Fibroblast of peridontal ligament (primary cell): ENCODE measurements around the gene GORASP2.
A peak's percentile ranks its signal among the peaks of the same experiment; 100 is the strongest.

Experiments
- DNase-seq: peaks from one replicate; pipeline ENCODE4 v3.0.0-alpha.2; 2010; ENCODE audit errors: extremely low read depth

The GORASP2 gene

DNA sequence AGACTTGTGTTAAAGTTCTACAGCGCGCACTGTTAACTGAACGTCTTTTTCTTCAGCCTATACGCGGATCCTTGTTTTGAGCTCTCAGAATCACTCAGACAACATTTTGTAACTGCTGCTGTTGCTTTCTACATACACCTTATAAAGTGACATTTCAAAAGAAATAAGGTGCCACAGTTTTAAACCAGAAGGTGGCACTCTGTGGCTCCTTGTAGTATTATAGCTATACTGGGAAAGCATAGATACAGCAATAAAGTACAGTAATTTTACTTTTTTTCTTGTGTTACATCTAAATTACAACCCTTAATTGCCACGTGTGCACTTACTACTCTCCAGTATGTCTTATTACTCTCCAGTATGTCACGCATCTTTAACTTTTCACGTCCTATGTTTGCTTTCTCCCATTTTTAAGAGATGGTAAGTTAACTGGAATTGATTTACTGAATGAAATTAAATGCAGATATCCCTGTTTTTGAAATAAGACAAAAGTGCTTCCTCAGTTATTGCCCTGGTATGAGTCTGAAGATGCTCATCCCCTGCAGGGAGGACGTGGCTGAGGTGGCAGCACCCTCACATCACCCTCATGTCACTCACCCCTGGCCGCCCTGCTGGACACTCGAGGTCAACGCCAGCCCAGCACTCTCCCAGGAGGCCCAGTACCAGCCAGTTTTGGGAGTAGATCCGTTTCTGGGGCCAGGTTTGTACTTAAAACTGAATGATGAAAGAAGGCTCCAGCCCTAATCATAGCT is 37.8 kb downstream of the GORASP2 start:
- DNase-seq, result no peak

DNA sequence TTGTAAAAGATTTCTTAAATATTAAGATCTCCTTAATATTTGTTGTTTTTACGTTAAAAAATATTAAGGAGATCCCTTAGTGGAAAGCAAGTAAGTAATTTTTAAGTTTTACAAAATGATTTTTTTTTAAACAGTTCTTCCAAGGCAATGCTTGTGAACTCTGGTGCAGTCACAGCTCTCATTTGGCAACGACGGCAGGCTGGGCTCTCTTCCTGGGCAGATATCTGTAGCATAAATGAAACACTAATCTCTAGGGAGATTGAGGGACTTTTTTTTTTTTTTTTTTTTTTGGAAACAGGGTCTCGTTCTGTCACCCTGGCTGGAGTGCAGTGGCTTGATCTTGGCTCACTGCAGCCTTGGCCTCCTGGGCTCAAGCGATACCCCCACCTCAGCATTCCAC is 38.5 kb downstream of the GORASP2 start:
- no peak for DNase-seq

DNA sequence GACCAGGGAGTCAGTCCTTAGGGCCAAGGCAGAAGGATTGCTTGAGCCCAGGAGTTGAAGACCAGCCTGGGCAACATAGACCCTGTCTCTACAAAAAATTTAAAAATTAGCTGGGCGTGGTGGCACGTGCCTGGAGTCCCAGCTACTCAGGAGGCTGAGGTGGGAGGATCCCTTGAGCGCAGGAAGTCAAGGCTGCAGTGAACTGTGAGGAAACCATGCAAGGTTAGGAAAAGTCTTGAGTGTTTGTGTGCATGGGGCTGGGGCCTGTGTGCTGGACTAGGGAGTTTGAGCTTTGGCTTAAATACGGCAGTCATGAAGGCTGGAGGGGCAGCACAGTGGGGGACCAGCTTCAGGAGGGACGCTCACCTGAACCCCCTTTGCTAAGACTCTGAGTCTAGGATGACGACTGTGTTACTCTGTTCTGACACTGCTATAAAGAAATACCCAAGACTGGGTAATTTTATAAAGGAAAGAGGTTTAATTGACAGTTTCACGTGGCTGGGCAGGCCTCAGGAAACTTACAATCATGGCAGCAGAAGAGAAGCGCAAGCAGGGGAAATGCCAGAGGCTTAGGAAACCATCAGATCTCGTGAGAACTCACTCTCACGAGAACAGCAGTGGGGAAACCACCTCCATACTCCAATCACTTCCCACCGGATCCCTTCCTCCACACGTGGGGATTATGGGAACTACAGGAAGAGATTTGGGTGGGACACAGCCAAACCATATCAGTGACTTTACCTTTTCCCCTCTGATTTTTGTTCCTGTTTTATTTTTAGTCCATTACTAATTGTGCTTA is 39.4 kb downstream of the GORASP2 start:
- DNase-seq, result no peak

DNA sequence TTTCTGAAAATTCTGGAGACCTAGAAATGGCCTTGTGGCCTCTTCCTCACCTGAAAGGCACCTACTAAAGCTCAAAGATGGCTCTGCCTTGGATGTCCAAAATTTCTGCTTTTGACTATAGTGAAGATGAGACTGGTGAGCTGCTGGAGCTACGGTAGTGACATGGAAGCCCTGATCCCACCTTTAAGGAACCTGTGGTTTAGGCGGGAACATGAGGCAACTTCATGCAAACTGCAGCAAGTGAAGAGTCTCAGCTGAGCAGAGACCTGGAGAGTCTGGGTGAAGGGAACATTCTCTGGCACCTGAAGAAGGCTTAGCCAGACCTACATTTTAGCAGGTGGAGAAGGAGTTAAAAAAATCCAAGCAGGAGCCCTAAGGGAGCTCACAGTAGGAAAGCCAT is 40.0 kb downstream of the GORASP2 start:
- DNase-seq, result no peak

DNA sequence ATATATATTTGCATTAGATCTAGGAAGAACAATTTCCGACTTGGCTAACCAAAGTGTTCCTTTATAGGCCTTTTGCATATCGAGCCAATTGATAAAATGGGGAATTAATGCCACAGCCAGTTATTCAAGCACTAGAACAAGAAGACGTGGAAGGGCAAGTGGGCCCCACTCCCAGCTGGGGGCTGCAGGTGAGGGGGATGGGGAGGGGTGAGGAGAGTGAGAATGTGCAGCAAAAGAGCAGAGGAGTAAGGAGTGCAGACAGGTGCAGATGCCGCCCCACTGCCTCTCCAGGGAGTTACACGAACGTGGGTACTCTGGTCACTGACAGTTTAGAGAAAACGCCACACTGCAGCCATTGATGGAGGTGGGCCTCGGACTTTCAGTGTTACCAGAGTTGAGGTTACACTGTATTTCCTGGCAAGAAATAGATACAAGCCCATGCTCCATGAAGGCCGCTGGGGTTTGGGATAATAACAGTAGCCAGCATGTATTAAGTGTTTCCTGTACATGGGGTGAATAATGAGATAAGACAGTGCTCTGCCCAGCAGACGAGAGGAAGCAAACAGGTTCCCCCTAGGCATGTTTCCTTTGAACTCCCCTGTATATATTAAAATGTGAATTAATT is 40.9 kb downstream of the GORASP2 start:
- no peak for DNase-seq

DNA sequence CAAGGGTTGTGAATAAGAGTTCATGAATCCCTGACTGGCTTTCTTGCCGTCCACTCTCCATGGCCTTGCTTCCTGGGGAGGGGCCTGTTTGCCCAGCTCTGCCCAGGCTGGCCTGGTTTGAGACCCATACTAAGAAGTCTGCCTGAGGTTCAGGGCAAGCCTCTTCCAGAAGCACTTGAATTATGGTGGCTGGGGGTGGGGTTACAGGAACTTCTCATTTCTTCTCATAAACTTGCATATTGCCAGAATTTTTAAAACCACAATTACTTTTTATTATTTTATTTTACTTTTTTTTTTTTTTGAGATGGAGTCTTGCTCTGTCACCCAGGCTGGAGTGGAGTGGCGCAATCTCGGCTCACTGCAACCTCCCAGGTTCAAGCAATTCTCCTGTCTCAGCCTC is 42.0 kb downstream of the GORASP2 start:
- no peak for DNase-seq

DNA sequence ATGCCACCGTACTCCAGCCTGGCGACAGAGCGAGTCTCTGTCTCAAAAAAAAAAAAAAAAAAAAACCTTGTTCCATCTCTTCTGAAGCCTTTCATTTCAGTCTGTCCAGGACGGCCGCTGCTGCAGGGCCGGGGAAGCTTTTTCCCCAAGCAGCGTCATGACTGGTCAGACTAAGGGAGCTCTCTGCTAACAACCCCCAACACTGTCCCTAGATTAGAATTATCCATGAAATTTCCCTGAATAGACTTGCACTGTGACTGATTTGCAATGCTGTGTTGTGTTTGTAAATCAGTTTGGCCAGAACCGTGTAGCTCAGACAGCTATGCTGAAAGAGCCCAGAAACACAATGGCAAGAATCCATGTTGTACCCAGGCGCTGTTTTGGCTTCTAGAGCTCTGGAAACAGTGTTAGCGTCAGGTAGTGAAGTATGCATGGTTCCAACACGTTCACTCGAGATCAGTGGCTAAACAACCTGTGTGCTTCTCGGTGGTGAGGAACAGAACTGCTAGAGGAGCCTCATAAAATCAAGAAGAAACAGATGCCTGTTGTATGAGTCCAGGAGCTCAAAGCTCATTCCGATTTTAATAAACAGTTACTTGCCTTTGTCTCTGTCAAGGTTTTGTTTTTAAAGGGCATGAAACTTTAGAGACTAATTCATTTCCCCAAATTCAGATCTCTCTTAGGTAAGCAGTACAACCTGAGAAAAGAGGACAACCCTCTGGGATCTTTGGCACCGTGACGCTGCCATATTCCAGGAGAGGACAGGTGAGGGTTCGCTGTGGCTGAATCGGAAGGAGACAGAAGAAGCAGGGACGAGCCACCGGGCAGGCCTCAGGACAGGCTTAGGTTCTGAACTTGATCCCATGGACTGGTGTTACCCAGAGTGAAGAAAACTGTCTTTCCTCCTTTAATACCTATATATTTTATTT is 43.5 kb downstream of the GORASP2 start:
- no peak for DNase-seq

DNA sequence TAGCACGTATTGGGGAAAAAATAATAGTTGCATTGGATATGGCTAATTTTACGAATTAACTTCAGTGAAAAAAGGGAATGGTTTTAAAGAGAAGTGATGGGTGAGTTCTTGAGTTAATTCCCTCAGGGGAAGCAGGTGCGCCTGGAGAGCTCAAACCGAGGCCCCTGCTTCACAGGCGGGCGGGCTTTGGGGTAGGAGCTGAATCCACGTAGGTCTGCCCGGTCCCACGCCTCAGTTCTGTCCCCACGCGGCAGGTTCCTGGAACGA is 44.1 kb downstream of the GORASP2 start:
- DNase-seq, result no peak

DNA sequence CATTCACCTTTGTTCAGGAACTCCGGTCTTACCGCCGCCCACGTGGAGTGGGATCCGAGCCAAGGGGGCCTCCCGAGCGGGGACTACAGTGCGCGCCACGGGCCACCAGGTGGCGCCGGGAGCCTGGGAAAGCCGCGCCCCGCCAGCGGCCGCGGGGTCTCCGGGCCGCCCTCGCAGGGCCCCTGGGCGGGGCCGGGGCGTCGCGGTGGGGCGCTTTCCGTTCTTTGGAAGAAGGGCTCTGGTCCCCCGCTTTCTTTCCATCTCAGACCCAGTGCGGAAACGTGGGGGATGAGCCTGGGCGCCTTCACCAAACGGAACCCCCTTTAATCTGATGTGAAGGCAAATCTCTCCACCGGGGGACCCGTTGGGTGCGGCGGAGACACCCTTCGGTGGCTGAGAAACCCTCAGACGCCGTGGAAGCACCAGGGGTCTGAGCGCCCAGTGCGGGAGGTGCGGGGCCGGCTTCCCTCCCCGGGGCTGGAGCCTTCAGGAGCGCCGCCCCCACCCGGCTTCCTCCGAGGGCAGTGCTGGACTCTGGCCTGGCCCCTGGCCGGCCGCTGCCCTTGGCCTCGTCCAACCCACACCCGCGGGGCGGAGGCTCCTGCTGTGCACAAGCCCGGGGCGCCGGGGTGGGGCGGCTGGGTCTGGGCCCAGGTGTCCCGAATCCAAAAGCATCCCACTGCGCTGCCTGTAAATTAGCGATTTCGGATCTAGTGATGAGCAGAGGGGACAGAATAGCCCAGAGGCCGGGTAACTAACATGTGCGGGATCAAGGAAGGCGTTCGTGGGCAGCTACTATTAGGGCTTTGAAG is 44.6 kb downstream of the GORASP2 start:
- DNase-seq, result peak; percentile 64

DNA sequence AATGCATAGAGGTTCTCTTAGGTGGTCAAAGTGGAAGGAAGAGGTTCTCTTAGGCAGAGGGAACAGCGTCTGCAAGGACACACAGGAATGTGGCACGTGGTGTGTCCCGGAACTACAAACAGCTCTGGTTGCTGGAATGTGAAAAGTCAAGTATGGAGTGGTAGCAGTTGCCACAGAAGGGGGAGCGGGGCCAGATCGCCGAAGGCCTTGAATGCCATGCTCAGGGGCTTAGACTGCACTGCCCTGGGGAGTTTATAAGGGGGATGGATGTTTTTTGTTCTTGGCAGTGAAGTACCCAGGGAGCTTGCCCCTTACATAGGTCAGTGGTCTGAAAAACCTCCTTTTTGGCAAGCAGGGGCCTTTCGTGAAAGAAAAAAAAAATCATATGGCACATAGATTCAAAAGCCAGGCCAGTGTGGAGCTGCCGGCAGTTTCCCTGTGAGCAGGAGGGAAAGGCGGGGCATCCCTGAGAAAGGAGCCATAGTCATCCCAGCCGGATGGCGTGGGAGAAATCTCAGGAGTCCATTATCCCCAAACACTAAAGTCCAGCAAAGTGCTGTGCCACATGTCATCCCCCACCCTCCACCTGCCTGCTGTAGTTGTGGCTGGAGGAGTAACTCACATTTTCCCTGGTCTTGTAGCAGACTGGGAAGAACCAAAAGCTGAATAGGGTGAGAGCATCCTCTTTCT is 45.4 kb downstream of the GORASP2 start:
- DNase-seq, result peak; percentile 17

DNA sequence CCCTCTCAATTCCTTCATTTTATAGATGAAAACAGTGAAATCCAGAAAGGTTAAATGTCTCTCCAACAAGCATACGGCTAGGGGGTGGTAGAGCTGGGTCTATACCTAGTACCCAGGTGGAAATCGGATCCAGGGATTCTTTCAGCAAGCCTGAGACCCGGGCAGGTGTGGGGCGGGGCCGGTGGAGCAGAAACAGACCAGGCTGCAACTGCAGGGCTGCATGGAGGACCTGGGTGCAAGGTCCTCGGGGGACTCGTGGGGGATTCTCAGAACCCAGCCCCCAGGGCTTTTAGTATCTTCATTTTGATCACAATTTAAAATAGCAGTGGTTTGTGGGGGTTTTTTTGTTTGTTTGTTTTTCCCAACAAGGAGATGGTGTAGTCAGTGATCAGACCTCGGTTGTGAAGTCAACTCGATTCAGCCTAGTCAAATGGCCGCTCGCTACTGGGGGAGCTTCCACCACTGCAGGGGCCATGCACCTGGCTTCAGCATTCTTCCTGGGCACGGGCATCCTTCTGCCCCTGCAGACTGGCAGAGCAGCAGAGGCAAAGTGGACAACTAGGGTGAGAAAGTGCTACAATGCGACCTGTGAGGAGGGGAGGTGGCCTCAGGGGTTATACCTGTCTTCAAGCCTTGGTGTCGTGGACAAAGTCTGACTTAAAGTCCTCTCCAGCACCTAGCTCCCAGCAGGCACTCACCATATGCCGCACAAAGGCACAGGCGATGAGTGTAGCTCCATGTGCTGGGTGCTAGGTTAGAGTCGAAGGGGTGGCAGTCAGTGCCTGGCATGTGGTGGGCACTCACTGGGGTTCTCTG is 46.3 kb downstream of the GORASP2 start:
- DNase-seq, result no peak

DNA sequence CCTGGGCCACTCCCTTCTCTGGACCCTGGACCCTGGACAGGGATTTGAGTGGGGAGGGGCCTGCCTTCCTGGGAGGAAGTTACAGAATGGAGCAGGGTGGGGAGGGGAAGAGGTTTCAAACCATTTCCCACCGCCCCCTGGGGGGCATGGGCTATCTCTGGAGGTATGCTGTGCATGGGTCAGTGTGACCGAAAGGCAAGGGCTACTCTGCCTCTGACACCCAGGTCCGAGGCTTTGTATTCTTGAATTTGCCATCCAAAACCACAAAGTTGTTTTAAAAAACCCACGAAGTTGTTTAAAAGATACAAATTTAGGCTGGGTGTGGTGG is 46.9 kb downstream of the GORASP2 start:
- no peak for DNase-seq

DNA sequence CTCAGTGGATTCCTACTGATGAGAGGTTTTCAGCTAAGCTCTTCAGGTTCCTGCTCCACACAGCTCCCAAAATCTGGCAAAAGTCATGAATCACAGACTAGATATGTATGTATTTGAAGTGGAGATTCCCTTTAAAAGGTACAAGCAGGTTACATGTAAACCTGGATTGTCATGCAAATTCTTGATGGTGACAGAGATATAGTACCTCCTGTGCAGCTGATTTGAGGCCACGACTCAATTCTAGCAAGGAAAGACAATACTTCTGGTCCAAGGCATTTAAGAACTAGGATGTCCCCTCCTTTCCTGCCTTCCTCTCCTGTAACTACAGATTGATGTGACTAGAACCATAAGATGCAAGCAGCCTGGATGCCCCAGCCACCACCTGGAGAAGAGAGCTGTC is 55.0 kb downstream of the GORASP2 start:
- no peak for DNase-seq

DNA sequence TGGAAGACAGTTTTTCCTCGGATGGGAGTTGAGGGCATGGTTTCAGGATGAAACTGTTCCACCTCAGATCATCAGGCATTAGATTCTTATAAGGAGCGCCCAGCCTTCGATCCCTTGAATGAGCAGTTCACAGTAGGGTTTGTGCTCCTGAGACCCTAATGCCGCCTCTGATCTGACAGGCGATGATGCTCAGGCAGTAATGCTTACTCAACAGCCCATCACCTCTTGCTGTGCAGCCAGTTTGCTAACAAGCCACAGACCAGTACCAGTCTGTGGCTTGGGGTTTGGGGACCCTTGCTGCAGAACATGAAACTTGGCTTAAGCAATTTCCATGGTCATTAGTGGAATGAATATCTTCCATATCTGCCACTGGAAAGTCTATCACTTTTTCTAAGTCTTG is 56.4 kb downstream of the GORASP2 start:
- no peak for DNase-seq

DNA sequence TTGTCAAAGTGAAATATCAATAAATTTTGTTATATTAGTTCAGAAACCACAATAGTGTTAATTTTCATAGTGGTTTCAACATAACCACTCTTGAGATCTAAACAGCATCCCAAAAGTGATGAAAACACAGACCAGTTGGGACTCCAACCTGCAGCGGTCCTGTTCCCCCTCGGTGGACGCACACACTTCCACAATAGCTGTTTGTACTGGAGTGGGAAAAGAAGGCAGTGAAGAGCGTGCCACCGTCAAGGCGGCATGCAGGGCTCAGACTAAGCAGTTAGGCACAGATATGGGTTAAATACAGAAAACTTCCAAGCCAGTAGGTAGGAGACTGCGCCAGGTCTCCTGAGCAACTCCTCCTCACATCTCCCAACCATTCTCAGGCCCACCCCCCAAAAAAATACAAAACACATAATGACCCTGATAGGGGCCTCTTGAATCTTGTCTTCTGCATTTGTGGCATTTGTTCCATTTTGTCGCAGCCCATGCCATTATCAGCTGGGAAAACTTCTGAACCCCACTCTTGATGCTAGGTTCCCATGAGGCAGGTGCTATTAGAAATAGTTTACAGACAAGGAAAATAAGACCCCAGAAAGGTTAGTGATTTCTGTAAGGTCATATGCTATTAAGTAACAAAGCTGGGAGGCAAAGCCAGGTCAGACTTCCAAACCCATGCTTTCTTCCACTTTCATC is 57.7 kb downstream of the GORASP2 start:
- DNase-seq, result no peak

DNA sequence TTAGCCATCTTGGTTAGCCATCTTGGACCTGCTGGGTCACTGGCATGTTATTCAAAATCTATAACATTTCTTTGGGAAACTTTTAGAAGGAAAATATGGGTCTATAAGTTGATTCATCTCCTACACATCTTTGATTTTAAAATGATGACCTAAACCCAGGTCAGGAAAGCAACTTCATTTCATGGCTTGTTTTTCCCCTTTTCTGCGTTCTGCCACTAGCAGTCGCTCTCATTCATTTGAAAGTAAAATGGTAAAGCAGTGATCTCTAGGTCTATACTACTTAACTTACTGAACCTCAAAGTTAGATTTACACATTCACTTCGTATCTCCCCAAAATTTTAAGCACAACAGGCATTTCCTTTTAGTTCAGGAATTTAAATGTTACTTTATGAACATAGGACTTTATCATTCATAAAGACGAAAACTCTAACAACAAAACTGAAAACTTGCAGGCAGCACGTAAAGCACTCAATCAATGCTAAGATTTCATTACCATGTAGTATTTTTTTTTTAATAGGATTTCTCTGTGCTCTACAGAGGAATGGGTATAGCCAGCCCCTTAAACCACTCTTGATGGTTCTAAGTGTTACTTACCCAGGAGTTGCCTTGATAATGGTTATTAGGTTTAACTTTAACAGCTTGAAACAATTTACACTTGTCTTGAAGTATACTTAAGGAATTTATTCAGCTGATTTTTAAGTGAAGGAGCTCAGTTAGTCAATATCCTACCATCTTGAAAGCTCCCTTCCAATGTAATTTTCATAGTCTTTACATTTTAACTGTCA is 62.5 kb downstream of the GORASP2 start:
- no peak for DNase-seq

DNA sequence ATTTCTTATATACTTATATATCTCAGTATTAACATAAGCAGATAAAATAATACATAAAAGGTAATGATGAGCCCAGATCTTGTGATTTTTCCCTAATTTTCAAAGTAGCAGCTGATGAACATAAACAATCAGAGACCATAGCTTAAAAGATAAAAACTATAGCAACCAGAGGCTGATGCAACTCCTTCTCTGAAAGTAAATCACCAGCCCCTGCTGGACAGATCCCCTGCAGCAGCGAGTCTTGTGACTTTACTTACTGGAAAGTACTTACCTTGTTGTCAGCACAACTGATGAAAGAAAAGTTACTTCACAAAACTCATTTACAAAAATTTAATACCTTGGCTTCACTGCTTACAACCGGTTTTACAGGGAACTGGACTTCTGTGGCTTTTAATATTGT is 67.3 kb downstream of the GORASP2 start:
- no peak for DNase-seq

DNA sequence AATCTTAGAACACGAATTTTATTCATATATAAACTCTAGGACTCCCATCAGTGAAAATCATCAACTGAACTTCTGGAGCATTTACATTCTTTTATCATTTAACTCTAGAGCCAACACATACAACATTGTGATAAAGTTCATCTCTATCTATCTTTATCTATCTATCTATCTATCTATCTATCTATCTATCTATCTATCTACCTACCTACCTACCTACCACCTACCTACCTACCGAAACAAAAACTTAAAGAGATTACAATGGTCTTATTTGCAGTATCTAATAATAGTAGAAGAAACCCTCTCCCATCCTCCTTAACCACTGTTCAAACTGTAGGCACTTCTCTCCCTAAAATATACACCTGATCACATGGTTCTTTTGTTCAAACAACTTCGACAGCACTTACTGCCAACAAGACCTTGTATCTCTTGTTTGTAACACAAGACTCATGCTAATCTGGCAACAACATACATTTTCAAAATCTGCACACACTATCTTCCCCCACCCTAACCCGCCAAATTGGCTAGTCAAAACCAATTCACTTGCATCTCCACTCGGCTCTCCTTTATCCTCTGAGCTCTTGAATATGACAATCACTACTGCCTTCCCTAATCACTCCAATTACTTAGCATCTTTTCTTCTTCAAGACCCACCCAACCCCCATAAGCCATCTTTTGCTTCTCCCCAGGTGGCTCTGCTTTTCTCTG is 69.0 kb downstream of the GORASP2 start:
- DNase-seq, result no peak
